Right ventricle myocardium superior (tissue), 1 donor: ENCODE data around the gene PRRC2C. TPM values are rescaled to one million over a fixed set of nuclear protein-coding genes. Genes with fewer than 3 reads are reported as not detected.
"Not testable (repeated sequence)": the region's sequence is repeated elsewhere in the genome, so short reads cannot be mapped to it uniquely, and the experiment has no call there.

Experiments used
- ATAC-seq: fragments of 200-7000 bp; cut with Tn5 transposase; one replicate; pipeline ENCODE4 v1.9.1; 2020; ENCODE audit warnings: mild to moderate bottlenecking; ENCODE audit not compliant: poor library complexity
- DNase-seq: peaks from one replicate; pipeline ENCODE4 v3.0.0-alpha.2; 2020
- intact Hi-C: fragments of 100-400 bp; cut with DNase I; formaldehyde crosslinking; loops from one replicate; pipeline ENCODE4 v1.11.2; 2022
- total RNA-seq: library from RNA; stranded (reverse); fragmentation: NEBNext Ultra II Directional; extraction: Animal tissue kit (Norgen Biotek cat#: 25700); gene quantifications from one replicate; pipeline ENCODE4 v1.2.1, GENCODE V29; 2021
- donor health status: DM: no; HTN: yes; CAD: no; lungs with severe emphysema.

Gene PRRC2C
- total RNA-seq, 1 donor from 2014 or later = 40.3 TPM

- intact Hi-C loops = no loop called here
- ATAC-seq (no peak), DNase-seq (no peak)
Measured at GRCh38 chr1:171613282-171613681, 128.0 kb downstream of the PRRC2C start.

GRCh38 chr1:171615122-171615906, 130.0 kb downstream of the PRRC2C start:
- intact Hi-C loops, DNase-seq, ATAC-seq: not testable (repeated sequence)

- intact Hi-C loops = no loop called here
- DNase-seq (no peak), ATAC-seq (no peak)
Measured at GRCh38 chr1:171616586-171616985, 131.3 kb downstream of the PRRC2C start.

GRCh38 chr1:171622152-171622462, 136.8 kb downstream of the PRRC2C start, which contains the start of gene MYOCOS:
TSS of gene MYOCOS (plus strand) at chr1:171622243. CDS start at chr1:171623884, 1,641 bp downstream.
- intact Hi-C loops = no loop called here
- ATAC-seq = no peak
- no peak for DNase-seq

GRCh38 chr1:171623651-171624331, 138.5 kb downstream of the PRRC2C start:
- intact Hi-C loops = no loop called here
- DNase-seq = no peak
- ATAC-seq = no peak

GRCh38 chr1:171625225-171625624, 139.9 kb downstream of the PRRC2C start:
- no peak for DNase-seq
- intact Hi-C loops = no loop called here
- ATAC-seq = no peak

- no peak for ATAC-seq
- DNase-seq = no peak
- intact Hi-C loops = no loop called here
Measured at GRCh38 chr1:171627020-171627419, 141.7 kb downstream of the PRRC2C start.

GRCh38 chr1:171628225-171628624, 142.9 kb downstream of the PRRC2C start:
- ATAC-seq = no peak

GRCh38 chr1:171635661-171636060, 150.3 kb downstream of the PRRC2C start:
- DNase-seq (no peak), ATAC-seq (no peak)
- intact Hi-C loops = no loop called here

More at GRCh38 chr1:171628225-171628624, 142.9 kb downstream of the PRRC2C start:
- no peak for DNase-seq
- intact Hi-C loops = no loop called here

GRCh38 chr1:171636141-171636540, 150.8 kb downstream of the PRRC2C start:
- no peak for ATAC-seq
- DNase-seq = no peak
- intact Hi-C loops = no loop called here

- no peak for ATAC-seq
- intact Hi-C loops = no loop called here
- no peak for DNase-seq
Measured at GRCh38 chr1:171637928-171638576, 152.7 kb downstream of the PRRC2C start.

GRCh38 chr1:171640225-171640624, 154.9 kb downstream of the PRRC2C start:
- intact Hi-C loops = no loop called here
- ATAC-seq (no peak), DNase-seq (no peak)

- intact Hi-C loops = no loop called here
- DNase-seq (no peak), ATAC-seq (no peak)
Measured at GRCh38 chr1:171641076-171641864, 155.9 kb downstream of the PRRC2C start.

GRCh38 chr1:171642197-171642596, 156.9 kb downstream of the PRRC2C start:
- intact Hi-C loops = no loop called here
- ATAC-seq (no peak), DNase-seq (no peak)

Other genes with a start within 250 kb of the PRRC2C start
- 0.54 TPM for gene FMO1, start 237.0 kb upstream of the PRRC2C start, total RNA-seq
- 3.8 TPM for gene FMO4, start 171.3 kb upstream of the PRRC2C start, total RNA-seq
- not detected for gene MYOCOS, start 136.7 kb downstream of the PRRC2C start, total RNA-seq
- gene MYOC, start 167.2 kb downstream of the PRRC2C start, total RNA-seq = 2.1 TPM